ENCODE results near the gene MAP3K20.
"Not testable (repeated sequence)": the region's sequence is repeated elsewhere in the genome, so short reads cannot be mapped to it uniquely, and the experiment has no call there.

MAP3K20 gene

GRCh38 chr2:173239644-173240043, 164.0 kb downstream of the MAP3K20 start:
- no peak for DNase-seq

DNA sequence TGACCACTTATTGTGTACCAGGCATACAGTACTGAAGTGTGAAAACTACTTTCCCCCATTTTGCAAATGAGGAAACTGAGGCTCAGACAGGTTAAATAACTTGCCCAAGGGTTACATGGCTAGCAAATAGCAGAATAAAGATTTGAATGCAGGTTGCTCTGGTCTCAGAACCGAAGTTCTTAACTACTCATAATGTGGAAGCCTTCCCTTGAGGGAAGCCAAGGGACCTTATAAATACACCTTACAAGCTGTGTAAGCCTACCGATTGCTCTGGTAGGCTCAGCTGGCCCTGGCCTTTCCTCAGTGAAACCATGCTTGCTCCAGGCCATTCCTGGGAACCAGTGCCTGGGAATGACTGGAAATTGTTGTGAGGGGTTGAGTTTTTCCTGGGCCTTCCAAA, 164.4 kb downstream of the MAP3K20 start:
- no peak for DNase-seq

DNA sequence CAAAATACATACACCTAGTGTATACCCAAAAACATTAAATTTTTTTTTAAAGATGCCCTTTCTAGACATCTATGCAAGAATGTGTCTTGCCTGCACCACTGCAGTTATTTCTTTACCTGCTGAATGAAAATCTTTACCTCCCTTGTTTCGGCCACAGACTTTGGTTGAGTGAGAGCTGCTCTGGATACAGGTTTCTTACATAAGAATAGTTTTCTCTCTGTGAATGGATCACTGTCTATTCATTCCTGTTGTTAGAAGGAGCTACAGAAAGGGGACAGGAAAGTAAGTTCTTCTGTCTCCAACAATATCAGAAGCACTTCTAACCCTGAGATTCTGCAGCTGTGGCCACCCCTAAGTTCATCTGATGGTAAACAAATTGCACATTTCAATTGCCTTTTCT, 166.0 kb downstream of the MAP3K20 start:
- DNase-seq: no peak

DNA sequence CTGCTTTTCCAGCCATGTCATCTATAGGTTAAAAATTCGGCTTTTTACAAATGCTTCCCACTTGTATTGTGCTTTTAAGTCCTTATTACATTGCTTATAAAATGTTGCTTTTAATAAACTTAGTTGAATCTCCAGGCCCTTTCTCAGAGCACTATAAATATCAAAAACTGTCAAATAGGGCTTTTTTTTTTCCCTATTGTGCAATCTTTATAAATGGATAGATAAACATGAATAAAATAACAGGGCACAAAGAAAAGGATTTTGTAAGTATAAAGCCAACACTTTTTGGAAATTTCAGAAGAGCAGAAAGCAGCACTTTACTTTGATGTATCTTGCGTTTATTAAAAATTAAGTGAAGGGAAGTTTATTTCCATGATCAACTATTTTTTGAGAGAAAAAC, 171.5 kb downstream of the MAP3K20 start:
- DNase-seq: no peak

- no peak for DNase-seq
These were observed 172.7 kb downstream of the MAP3K20 start for GRCh38 chr2:173248381-173248780.

DNA sequence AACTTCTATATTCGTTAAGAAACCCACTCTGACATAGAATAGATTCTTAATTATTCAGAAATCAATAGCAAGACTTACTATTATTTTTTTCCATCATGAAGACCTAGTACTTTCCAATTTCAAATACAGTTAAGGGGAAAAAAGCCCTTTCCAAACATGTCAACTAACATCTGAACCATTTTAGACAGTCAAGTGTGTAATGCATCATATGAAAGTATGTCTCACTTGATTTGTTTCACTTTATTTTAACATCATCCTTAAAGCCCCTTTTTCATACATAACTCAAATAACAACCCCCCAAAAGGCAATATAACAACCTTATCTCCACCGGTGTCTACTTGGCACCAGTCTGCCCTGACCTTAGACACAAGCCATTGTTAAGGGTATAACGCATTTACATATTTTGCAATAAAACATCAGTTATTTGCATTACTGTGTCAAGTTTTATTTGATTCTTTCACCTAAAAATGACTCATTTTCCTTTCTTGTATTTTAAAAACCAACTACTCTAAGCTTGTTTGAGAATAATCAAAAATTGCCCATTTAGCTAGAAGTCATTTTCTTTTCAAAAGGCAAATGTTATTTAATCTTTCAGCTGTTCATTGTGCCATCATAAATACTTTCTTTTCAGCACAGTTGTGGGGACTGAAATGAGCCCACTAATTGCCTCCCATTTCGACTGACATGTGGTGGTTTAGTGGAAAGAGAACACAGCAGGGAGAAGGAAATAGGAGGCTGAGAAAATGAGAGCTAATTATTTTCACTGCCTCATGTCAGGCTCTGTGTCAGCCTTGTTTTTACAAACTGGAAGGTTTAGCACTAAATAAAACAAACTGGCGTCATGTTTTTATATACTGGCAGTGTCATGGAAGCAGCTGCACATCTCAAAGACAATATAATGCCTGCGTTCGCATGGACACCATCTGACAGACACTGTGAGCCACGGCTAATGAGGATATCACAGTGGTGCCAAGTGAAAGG, 174.3 kb downstream of the MAP3K20 start:
- peak; percentile 95 for DNase-seq

DNA sequence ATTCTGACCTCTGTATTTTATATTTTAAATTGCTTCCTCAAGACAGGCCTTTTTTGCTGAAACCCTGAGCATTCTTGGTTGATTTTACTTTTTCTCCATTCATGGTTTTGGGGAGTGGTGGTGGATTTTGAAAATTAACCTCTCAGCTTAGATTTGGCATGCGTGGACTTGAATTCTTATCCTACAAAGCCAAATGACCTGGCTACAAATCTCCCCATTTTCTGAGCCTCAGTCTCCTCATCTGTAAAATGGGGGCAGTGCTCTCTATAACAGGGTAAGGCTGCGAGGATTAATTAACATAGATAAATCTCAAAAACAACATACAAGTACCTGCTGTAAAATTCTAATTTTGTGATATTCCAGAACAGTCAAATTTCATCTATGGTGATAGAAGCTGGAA, 175.6 kb downstream of the MAP3K20 start:
- no peak for DNase-seq

DNA sequence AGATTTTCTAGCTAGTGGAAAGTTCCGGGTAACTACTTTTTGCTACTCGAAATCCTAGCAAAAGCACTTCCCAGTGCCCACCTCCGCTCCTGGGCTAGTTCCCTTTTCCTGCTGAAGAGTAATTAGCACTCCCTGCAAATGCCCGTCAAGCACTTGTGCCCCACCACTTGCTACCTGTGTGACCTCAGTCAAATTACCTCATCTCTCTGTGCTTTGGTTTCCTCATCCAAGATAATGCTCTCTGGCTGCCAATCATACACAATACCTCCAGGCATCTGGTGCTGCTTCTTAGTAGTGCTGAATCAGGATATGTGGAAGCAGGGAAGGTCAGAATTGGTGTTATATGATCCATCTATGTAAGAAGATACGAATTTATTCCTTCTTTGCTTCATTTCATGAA, 176.9 kb downstream of the MAP3K20 start:
- DNase-seq: peak; percentile 7

DNA sequence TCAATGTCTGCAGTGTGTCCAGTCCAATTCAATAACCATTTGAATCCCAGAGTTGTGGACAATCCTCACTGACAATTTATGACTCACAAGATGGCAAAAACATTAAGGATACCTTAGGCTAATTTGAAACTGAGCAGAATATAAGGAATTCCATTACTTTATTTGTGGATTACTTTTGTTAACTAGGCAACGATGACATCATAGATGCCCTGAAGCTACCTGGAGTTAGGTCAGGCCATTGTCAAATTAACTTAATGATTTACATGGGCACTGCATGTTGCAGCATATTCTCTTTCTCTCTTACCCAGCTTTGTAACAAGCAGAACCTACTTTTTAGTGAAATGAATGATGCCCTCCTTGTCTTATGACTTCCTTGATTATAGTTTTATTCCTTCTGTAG, 179.0 kb downstream of the MAP3K20 start:
- DNase-seq: no peak

- no peak for DNase-seq
These were observed 183.1 kb downstream of the MAP3K20 start for GRCh38 chr2:173258701-173259100.

- not testable (repeated sequence) for DNase-seq
These were observed 186.7 kb downstream of the MAP3K20 start for GRCh38 chr2:173262356-173262755.

DNA sequence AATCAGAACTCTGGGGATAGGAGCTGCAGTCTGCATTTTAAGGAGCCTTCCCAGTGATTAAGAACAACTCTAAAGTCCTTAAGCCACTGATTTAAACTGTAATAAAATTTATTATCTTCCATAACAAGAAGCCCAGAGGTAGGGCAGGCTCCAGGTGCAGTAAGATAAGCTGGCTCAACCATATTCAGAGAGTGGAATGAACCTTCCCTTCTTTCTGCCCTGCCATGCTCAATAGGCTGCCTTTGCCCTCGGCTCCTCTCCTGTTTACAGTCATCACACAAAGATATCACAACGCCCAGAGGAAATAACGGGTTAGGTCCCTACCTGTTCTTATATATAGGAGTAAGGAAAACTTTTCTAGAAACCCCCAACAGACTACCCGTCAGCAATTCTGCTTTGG, 188.5 kb downstream of the MAP3K20 start:
- no peak for DNase-seq

- no peak for DNase-seq
These were observed 189.1 kb downstream of the MAP3K20 start for GRCh38 chr2:173264603-173265366.

- DNase-seq: no peak
These were observed 195.5 kb downstream of the MAP3K20 start for GRCh38 chr2:173271135-173271534.

DNA sequence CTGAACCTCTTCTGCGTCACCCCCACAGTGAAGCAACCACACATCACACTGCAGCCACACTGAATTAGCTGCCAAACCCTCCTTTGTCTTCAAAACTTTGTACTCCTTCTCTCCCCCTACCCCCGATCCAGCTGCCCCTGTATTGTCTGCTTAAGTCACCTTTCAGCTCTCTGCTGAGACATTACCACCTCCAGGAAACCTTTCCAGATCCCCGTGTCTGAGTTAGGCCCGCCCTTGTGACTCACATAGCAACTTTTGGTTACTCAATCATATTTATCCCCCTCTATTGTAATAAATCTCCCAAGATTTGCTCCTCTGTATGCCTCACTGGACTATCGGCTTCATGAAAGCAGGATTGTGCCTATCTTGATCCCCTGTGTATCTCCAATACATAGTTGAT, 196.2 kb downstream of the MAP3K20 start:
- no peak for DNase-seq

GRCh38 chr2:173272849-173273248, 197.2 kb downstream of the MAP3K20 start:
- DNase-seq: no peak

GRCh38 chr2:173278794-173279526, 203.3 kb downstream of the MAP3K20 start:
- DNase-seq: no peak

GRCh38 chr2:173279527-173279868, 203.9 kb downstream of the MAP3K20 start:
- peak; percentile 20 for DNase-seq

DNA sequence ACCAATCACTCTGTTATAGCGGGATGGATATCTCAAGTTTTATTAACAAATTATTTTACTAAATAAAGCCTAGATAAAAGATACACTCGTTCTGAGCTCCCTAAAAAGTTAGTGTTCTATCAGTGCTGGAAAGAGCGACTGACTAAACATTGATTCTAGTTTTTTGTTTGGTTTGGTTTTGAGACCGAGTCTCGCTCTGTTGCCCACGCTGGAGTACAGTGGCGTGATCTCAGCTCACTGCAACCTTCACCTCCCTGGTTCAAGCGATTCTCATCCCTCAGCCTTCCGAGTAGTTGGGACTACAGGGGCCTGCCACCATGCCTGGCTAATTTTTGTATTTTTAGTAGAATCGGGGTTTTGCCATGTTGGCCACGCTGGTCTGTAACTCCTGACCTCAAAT, 205.2 kb downstream of the MAP3K20 start:
- no peak for DNase-seq

DNA sequence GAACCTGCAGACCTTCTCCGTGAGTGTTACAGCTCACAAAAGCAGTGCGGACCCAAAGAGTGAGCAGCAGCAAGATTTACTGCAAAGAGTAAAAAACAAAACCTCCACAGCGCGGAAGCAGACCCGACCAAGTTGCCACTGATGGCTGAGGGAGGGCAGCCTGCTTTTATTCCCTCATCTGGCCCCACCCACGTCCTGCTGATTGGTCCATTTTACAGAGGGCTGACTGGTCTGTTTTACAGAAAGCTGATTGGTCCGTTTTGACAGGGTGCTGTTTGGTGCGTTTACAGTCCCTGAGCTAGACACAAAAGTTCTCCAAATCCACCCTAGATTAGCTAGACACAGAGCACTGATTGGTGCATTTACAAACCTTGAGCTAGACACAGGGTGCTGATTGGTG, 206.3 kb downstream of the MAP3K20 start:
- DNase-seq: not testable (repeated sequence)

GRCh38 chr2:173282795-173283545, 207.3 kb downstream of the MAP3K20 start:
- DNase-seq: no peak

- DNase-seq: no peak
These were observed 210.6 kb downstream of the MAP3K20 start for GRCh38 chr2:173286153-173286809.

All from NCI-H1105 treated with DMSO at 0.1 percent for 48 hours (cell line).